Measurements from ENCODE around the gene ZNF222. TPM values are rescaled to one million over a fixed set of nuclear protein-coding genes. Genes with fewer than 3 reads are reported as not detected.

Gene ZNF222
- total RNA-seq, 3 donors from 2014 or later (not counting 1 experiment from before 2014, with no cell fraction given) = 5.6 to 7.6 (median 5.7) TPM

DNA sequence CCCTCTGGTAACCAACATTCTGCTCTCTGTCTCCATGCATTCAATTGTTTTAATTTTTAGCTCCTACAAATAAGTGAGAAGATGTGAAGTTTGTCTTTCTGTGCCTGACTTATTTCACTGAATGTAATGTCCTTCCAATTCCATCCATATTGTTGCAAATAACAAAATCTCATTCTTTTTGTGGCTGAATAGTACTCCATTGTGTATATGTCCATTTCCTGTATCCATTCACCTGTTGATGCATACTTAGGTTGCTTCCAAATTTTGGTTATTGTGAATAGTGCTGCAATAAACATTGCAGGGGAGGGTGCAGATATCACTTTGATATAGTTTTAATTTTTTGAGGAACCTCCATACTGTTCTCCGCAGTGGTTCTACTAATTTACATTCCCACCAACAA lies 44.2 kb downstream of the ZNF222 start:
- Mint-ChIP-seq H3K4me3 (no peak overlapping the region), H3K27me3 (ENCODE audit: low read depth in 2 of 2) (no peaks in the 10 kb centered on the region), H3K27ac (no peak overlapping the region), H3K4me1 (peaks cover 22 to 24% of the 10 kb centered on the region in 2 donors), H3K9me3 (peaks cover 13 to 26% of the 10 kb centered on the region in 2 donors), H3K36me3 (peaks cover 25% of the 10 kb centered on the region)
- intact Hi-C loops (cut with micrococcal nuclease) = no loop called here
- peaks cover 38% of the 10 kb centered on the region for H3K9me3 ChIP-seq (ENCODE audit: control insufficient read depth, insufficient read depth, low read length)
- H3K27me3 ChIP-seq (ENCODE audit: control insufficient read depth, insufficient read depth, low read length) = no peaks in the 10 kb centered on the region
- DNase-seq (no peak), ATAC-seq (no peak)
- peaks cover 8% of the 10 kb centered on the region for H3K36me3 ChIP-seq (ENCODE audit: control insufficient read depth, insufficient read depth, low read length)
- peaks cover 18% of the 10 kb centered on the region for H3K4me1 ChIP-seq (ENCODE audit: control insufficient read depth, insufficient read depth, low read length)
- H3K4me3 ChIP-seq (ENCODE audit: low read length) = no peak overlapping the region
- TF ChIP-seq CTCF (IDR thresholded peaks at IDR 0.05) = no peak
- no peak overlapping the region for H3K27ac ChIP-seq (ENCODE audit: low read length)
- WGBS (ENCODE audit: insufficient coverage) = 100% methylated on average over 1 of the region's 1 CpG

GRCh38 chr19:44071824-44072542 lies 46.8 kb downstream of the ZNF222 start, which contains the start of gene ZNF284:
TSS of gene ZNF284 (plus strand) at chr19:44072159. CDS start at chr19:44076390, 4,231 bp downstream.
- peak within 1 kb of the TSS; percentile 43 for H3K4me3 ChIP-seq (ENCODE audit: low read length)

GRCh38 chr19:44072543-44073401 lies 47.6 kb downstream of the ZNF222 start:
- no peak for TF ChIP-seq CTCF (IDR thresholded peaks at IDR 0.05)
- ATAC-seq (no peak), DNase-seq (peak in 1 of 2 donors; percentile 5)
- Histone ChIP-seq H3K36me3 (ENCODE audit: control insufficient read depth, insufficient read depth, low read length) (peaks cover 2% of the 10 kb centered on the region), H3K9me3 (ENCODE audit: control insufficient read depth, insufficient read depth, low read length) (peaks cover 11% of the 10 kb centered on the region), H3K27ac (ENCODE audit: low read length) (peak overlapping the region; percentile 21), H3K4me3 (ENCODE audit: low read length) (peak overlapping the region; percentile 43), H3K4me1 (ENCODE audit: control insufficient read depth, insufficient read depth, low read length) (peaks cover 18% of the 10 kb centered on the region), H3K27me3 (ENCODE audit: control insufficient read depth, insufficient read depth, low read length) (no peaks in the 10 kb centered on the region)
- Mint-ChIP-seq H3K27ac (peak overlapping the region; percentile 90), H3K27me3 (ENCODE audit: low read depth in 2 of 2) (no peaks in the 10 kb centered on the region), H3K4me1 (peaks cover 22 to 24% of the 10 kb centered on the region in 2 donors), H3K9me3 (peaks cover 3 to 12% of the 10 kb centered on the region in 2 donors), H3K36me3 (no peaks in the 10 kb centered on the region), H3K4me3 (peak overlapping the region; percentile 96)
- intact Hi-C loops (cut with micrococcal nuclease) = loop anchor here (1.0 kb wide), 1 partner anchor 22 kb away; the partner anchor contains the start of gene ZNF224
- WGBS (ENCODE audit: insufficient coverage) = 30% methylated on average over 17 of the region's 18 CpGs

More at GRCh38 chr19:44071824-44072542, 46.8 kb downstream of the ZNF222 start, which contains the start of gene ZNF284:
- Histone ChIP-seq H3K36me3 (ENCODE audit: control insufficient read depth, insufficient read depth, low read length) (peaks cover under 1% of the 10 kb centered on the region), H3K27ac (ENCODE audit: low read length) (peak within 1 kb of the TSS; percentile 21), H3K27me3 (ENCODE audit: control insufficient read depth, insufficient read depth, low read length) (no peaks in the 10 kb centered on the region), H3K9me3 (ENCODE audit: control insufficient read depth, insufficient read depth, low read length) (peaks cover 18% of the 10 kb centered on the region), H3K4me1 (ENCODE audit: control insufficient read depth, insufficient read depth, low read length) (peaks cover 18% of the 10 kb centered on the region)
- TF ChIP-seq CTCF (IDR thresholded peaks at IDR 0.05) = no peak
- 3% methylated on average over 34 of the region's 40 CpGs for WGBS (ENCODE audit: insufficient coverage)
- intact Hi-C loops (cut with micrococcal nuclease) = loop anchor here (1.0 kb wide), 1 partner anchor 22 kb away; the partner anchor contains the start of gene ZNF224
- Mint-ChIP-seq H3K4me3 (peak within 1 kb of the TSS; percentile 96), H3K27me3 (ENCODE audit: low read depth in 2 of 2) (no peaks in the 10 kb centered on the region), H3K9me3 (peaks cover 6 to 14% of the 10 kb centered on the region in 2 donors), H3K4me1 (peaks cover 22 to 24% of the 10 kb centered on the region in 2 donors), H3K36me3 (peaks cover 7% of the 10 kb centered on the region), H3K27ac (peak within 1 kb of the TSS; percentile 90)
- ATAC-seq = peak; percentile 95 to 99 (median 99)
- DNase-seq = peak; percentile 66 to 92

All from natural killer cell (primary cell).